ENCODE measurements around the gene PTGIS. TPM values are rescaled to one million over a fixed set of nuclear protein-coding genes. Genes with fewer than 3 reads are reported as not detected.
A peak's percentile ranks its signal among the peaks of the same experiment; 100 is the strongest.

Gene PTGIS
- total RNA-seq, 1 experiment from 2014 or later: 20.0 TPM

GRCh38 chr20:49603209-49603627 lies 35.3 kb upstream of the PTGIS start:
- H3K18ac ChIP-seq (ENCODE audit: insufficient read length, low read depth, low read length): no peak overlapping the region
- no peak overlapping the region for H4K91ac ChIP-seq (ENCODE audit: insufficient read length, low read depth, low read length)
- no peak overlapping the region for H2AK5ac ChIP-seq (ENCODE audit: insufficient read length, low read length)
- H3K36me3 Mint-ChIP-seq (ENCODE audit: insufficient read depth in 1 of 3, low read depth in 3 of 3): no peaks in the 10 kb centered on the region
- no peak overlapping the region for H3K4ac ChIP-seq (ENCODE audit: low read depth, low read length)
- H3K14ac ChIP-seq (ENCODE audit: insufficient read depth, low read length): no peak overlapping the region
- no peak overlapping the region for H3K4me2 ChIP-seq (ENCODE audit: insufficient read depth, insufficient read length, low read length)
- no CpG with 5 or more reads among the region's 11 CpGs for WGBS (ENCODE audit: extremely low coverage, insufficient read length, low lambda C conversion rate)
- H3K23me2 ChIP-seq (ENCODE audit: insufficient read length, low read depth, low read length, poor library complexity, severe bottlenecking): no peaks in the 10 kb centered on the region
- H3K27ac Mint-ChIP-seq: no peak overlapping the region
- peak; percentile 71 for DNase-seq
- H3K9ac ChIP-seq (ENCODE audit: extremely low read depth, insufficient read length, low read length): no peak overlapping the region
- H3K27me3 Mint-ChIP-seq (ENCODE audit: low read depth): peaks cover 2% of the 10 kb centered on the region
- H4K5ac ChIP-seq (ENCODE audit: insufficient read length, low read depth, low read length): no peak overlapping the region
- 0 out of 4 replicates have a peak, but pooled peaks cover 0 to 2% of the 10 kb centered on the region in 2 experiments for H3K4me1 Mint-ChIP-seq
- H2AFZ ChIP-seq (ENCODE audit: low read length): no peak overlapping the region
- no peaks in the 10 kb centered on the region for H4K20me1 ChIP-seq (ENCODE audit: control insufficient read depth, insufficient read depth, insufficient read length)
- TF ChIP-seq, protein P1, sequence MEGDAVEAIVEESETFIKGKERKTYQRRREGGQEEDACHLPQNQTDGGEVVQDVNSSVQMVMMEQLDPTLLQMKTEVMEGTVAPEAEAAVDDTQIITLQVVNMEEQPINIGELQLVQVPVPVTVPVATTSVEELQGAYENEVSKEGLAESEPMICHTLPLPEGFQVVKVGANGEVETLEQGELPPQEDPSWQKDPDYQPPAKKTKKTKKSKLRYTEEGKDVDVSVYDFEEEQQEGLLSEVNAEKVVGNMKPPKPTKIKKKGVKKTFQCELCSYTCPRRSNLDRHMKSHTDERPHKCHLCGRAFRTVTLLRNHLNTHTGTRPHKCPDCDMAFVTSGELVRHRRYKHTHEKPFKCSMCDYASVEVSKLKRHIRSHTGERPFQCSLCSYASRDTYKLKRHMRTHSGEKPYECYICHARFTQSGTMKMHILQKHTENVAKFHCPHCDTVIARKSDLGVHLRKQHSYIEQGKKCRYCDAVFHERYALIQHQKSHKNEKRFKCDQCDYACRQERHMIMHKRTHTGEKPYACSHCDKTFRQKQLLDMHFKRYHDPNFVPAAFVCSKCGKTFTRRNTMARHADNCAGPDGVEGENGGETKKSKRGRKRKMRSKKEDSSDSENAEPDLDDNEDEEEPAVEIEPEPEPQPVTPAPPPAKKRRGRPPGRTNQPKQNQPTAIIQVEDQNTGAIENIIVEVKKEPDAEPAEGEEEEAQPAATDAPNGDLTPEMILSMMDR (conservative IDR thresholded peaks at IDR 0.05): peak; percentile 66
- no peak overlapping the region for H2BK20ac ChIP-seq (ENCODE audit: low read depth, low read length, poor library complexity, severe bottlenecking)
- no peak overlapping the region for H3K27ac ChIP-seq (ENCODE audit: insufficient read length, low read depth, low read length)
- no peaks in the 10 kb centered on the region for H3K9me3 Mint-ChIP-seq
- H3K9me3 ChIP-seq (ENCODE audit: control insufficient read depth, low read depth, low read length): no peaks in the 10 kb centered on the region
- H3K79me2 ChIP-seq (ENCODE audit: insufficient read depth, low read length): no peaks in the 10 kb centered on the region
- no peak overlapping the region for H2BK120ac ChIP-seq (ENCODE audit: low read depth, low read length, poor library complexity, severe bottlenecking)
- H3K4me1 ChIP-seq (ENCODE audit: insufficient read depth, low read length): no peaks in the 10 kb centered on the region
- no peak overlapping the region for H3K23ac ChIP-seq (ENCODE audit: insufficient read length, low read depth, low read length)
- H3K79me1 ChIP-seq (ENCODE audit: insufficient read depth, low read depth, low read length, poor library complexity, severe bottlenecking): no peaks in the 10 kb centered on the region
- no peaks in the 10 kb centered on the region for H3K27me3 ChIP-seq (ENCODE audit: insufficient read depth, low read length)
- no peak overlapping the region for H2BK15ac ChIP-seq (ENCODE audit: low read depth, low read length)
- no peak overlapping the region for H2BK5ac ChIP-seq (ENCODE audit: insufficient read length, low read length)
- no peak overlapping the region for H2BK12ac ChIP-seq (ENCODE audit: insufficient read length, low read depth, low read length)
- no peak overlapping the region for H3K4me3 Mint-ChIP-seq
- no peak overlapping the region for H3K56ac ChIP-seq (ENCODE audit: insufficient read length, low read depth, low read length)
- no peak overlapping the region for H3T11ph ChIP-seq (ENCODE audit: low read length)
- no peak overlapping the region for H4K8ac ChIP-seq (replicated peaks; ENCODE audit: insufficient read length, low read depth, low read length)

Measured in H9 (cell line).